ENCODE results near the gene PAPSS1.
"Not testable (repeated sequence)": the region's sequence is repeated elsewhere in the genome, so short reads cannot be mapped to it uniquely, and the experiment has no call there.

The PAPSS1 gene

DNA sequence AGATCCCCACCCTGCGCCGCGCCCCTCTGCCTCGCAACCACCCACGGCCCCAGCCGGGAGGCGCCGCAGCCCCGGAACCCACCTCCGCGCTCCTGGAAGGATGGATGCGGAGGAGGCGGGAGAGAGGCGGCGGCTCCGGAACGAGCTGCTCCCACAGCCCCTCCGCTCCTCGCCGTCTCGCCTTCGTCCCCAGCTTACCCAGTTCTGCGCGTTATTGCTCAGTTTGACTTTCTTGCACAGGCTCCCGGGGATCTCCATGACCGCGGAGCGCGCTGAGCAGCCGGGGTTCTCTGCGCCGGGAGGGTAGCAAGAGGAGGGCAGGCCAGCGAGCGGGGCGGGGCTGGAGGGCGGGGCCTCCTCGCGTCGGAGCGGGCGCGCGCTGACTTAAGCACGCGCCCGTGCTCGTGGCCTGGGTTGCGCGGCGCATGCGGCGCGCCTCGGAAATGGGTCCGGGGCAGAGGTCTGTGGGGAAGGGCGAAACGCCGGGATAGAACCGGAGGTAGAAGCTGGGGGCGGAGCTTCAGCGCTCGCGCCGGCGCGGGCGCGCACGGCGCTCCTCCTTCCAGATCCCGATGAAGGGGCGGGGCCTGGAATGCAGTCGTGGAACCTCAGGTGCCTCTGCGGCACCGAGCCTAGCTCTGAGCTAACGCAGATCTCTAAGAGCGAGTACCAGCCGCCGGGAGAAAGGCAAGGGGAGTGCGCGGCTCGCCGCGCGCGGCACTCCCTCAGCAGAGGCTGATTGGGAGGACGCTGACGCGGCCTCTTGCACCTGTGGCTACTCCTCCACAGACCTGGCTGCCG, at the start of gene PAPSS1:
PAPSS1 (minus strand) TSS at position 313 of the 801 bp plus-strand sequence; CDS start at position 258, 55 bp downstream.
- DNase-seq (ENCODE audit: low spot score) = peak; percentile 97

DNA sequence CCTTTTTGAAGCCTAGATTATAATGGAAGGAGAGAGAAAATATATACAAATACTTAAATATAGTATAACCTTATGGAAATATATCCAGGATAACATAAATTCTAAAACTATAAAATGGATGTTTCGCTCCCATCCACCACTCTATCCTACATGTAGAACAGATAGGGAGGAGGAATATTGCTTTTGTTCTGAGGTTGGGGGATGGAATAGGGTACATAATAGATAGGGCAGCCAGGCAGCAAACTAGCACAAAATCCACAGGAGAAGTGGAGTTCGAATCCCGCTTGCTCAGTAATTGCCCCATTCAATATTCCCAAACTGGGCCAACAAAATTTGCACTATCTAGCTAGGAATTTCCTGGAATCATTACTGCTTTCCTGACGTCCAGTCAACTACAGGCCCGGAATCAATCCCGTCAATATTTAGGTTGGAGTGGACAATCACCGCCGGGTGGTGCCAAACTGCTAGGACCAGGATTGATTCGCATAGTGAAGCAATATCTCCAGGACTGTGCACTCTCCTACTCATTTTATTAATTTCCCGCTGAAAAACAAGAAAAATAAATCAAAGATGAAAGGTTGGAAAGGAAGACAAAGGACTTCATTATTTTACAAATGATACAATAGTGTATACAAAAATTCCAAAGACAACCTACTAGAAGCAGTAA, 40.4 kb upstream of the PAPSS1 start:
- no peak for DNase-seq (ENCODE audit: low spot score)

DNA sequence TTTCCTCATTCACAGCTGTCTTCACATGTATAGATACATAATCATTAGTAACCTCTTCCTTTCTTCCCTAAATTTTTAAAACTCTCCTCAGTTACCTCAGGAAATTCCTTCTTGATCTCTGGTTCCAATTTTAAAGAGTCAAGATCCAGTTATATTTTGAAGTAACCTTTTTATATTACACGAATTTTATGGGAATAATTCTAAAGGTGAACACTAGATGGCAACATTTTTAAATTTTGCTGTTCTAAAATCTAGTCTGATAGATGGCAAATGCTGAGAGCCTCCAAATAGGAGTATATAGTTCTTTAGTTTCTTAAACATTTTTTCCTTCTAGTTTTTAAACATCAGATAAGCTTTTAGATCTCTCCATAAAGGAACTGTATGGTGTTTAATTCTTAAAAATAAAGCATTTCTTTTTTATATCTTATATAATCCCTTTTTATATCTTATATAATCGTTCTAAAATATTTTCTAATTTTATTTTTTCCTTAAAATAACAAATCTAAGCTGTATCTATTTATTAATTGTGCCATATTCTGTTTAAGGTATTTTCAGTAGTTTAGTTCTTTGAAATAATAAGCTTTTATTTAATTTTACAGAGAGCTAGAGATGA, 37.9 kb upstream of the PAPSS1 start:
- DNase-seq (ENCODE audit: low spot score) = no peak

DNA sequence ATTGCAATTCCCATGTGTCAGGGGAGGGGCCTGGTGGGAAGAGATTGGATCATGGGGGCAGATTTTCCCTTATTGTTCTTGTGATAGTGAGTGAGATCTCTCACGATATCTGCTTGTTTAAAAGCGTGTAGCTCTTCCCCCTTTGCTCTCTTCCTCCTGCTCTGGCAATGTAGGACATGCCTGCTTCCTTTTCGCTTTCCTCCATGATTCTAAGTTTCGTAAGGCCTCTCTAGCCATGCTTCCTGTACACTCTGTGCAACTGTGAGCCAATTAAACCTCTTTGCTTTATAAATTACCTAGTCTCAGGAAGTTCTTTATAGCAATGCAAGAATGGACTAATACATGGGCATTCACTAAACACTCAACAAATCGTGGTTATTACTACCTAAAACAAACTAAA, 37.2 kb upstream of the PAPSS1 start:
- no peak for DNase-seq (ENCODE audit: low spot score)

DNA sequence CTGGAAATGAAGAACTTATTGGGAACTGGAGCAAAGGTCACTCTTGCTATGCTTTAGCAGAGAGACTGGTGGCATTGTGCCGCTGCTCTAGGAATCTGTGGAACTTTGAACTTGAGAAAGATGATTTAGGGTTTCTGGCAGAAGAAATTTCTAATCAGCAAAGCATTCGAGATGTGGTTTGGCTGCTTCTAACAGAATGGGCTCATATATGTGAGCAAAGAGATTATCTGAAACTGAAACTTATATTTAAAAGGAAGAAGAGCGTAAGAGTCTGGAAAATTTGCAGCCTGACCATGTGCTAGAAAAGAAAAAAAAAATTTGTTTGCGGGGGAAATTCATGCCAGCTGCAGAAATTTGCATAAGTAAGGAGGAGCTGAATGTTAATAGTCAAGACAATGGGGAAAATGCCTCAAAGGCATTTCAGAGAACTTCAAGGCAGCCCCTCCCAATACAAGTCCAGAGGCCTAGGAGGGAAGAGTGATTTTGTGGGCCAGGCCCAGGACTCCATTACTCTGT, 35.9 kb upstream of the PAPSS1 start:
- no peak for DNase-seq (ENCODE audit: low spot score)

DNA sequence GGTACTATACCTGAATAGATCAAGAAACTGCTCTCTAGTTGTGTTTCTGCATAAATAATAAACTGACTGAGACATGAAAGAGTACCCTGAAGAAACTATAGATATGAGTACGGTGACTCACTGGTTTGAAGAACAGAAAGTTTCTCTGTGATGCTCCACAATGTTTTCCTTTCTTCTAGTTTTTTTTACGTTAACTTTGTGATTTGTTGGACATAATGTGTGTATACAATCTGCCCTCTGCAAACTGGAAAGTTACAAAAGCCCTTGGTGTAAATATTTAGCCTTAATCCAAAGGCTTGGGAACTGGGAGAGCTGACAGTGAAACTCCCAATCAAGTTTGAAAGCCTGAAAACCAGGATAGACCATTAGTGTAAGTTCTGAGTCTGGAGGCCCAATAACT, 31.6 kb upstream of the PAPSS1 start:
- no peak for DNase-seq (ENCODE audit: low spot score)

DNA sequence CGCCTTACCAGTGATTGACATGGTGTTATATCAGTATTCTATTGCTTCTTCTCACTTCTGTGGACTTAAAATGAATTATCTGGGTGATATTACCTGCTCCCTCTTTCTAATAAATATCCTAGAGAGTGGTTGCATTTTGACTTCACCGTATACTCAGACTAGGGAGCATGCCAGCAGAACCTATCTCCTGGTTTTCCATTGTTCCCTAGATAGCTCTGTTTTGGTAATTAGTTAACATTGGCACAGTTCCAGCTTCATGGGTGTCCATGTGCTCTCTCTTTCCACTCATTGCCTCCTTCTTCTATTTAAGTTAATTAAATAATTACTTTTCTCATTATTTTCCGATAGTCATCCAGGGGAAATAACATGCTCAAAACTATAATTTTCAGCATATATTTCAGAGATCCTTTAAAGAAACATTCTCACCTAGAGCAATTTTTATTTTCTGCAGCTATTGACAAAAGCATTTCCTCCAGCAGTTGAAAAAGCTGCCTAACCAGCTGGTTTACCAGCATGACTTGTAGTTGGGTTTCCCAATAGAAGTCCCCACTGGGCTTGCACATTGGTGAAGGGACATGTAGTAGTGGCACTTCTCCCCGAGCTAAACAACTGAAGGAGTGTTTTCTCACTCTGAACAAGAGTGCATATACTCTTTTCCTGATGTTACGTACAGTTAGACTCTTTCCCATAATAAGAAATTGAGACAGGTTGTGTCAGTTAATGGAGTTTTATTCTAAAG, 27.9 kb upstream of the PAPSS1 start:
- no peak for DNase-seq (ENCODE audit: low spot score)

DNA sequence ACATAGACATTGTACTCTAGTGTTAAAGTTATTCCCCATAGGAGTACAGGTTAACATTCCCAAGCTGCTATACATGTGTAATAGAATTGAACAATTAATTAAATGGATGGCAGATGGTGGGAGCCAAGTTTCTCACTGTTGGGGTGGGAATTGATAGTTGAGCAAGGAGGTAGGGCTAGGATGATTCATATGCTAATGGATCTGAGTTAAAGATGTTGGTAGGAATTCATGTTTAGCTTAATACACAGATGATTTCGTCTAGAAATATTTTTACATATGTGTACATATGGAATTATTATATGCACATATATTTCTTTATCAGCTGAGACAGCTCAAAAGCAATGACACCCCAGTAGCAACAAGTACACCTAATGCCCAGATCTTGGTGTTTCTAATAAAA, 26.1 kb upstream of the PAPSS1 start:
- no peak for DNase-seq (ENCODE audit: low spot score)

DNA sequence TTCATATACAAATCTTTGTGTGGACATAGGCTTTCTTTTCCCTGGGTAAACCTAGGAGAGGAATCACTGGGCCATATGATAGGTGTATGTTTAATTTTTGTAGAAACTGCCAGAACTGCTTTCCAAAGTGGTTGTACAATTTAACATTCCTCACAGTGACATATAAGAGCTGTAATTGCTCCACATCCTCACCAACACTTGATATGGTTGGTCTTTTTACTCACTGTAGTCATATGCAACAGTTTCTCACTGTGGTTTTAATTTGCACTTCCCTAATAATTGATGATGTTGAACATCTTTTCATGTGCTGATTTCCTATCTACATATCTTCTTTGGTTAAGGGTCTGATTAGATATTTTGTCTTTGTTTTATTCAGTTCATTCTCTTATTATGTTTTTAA, 24.5 kb upstream of the PAPSS1 start:
- no peak for DNase-seq (ENCODE audit: low spot score)

DNA sequence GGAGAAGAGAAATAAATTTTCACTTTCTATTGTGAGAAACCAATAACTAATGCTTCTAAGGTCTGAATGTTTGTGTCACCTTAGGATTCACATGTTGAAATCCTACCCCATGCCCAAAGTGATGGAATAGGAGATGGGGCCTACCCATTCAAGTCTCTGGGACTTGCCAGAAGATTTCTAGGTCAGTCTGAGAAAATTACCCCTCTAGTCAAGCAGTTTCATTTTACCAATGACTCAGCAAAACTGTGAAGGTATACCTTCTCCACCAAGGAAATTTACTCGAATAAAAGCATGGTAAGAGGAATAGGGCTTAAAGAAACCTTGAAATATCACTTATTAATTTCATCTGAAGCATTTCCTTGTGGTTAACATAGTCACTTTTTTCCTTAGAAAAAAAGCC, 23.5 kb upstream of the PAPSS1 start:
- DNase-seq (ENCODE audit: low spot score) = no peak

DNA sequence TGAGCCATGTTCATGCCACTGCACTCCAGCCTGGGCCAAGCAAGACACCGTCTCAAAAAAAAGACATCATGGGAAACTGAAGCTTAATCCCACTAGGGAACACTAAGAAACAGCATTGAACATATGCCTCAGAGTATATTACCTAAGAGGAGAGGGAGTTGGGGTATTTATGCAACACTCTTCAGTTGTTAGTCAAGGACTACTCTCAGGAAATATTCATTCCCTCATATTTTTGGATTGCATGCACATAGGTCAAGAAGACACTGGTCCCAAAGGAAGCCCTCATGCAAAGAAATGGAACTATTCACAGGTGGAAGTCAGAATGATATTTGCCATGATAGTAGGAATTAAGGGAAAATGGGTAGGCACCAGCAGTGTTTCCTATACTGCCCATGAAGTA, 22.8 kb upstream of the PAPSS1 start:
- no peak for DNase-seq (ENCODE audit: low spot score)

DNA sequence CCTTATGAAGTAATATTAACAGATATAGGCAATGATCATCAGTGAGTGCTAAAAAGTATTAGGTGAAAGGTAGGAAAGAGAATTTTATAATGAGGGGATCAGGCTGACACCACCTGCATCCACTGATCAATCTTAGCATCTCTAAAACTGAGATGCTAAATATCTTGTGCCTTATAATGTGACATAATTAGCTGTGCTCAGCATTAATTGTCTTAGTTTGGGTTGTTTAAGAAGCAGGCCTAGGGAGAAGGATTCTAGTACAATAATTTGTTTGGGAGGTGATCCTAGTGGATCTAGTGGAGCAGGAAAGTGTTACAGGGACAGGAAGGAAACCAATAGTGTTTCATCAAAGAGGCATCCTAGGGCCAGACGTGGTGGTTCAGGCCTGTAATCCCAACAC, 22.2 kb upstream of the PAPSS1 start:
- no peak for DNase-seq (ENCODE audit: low spot score)

DNA sequence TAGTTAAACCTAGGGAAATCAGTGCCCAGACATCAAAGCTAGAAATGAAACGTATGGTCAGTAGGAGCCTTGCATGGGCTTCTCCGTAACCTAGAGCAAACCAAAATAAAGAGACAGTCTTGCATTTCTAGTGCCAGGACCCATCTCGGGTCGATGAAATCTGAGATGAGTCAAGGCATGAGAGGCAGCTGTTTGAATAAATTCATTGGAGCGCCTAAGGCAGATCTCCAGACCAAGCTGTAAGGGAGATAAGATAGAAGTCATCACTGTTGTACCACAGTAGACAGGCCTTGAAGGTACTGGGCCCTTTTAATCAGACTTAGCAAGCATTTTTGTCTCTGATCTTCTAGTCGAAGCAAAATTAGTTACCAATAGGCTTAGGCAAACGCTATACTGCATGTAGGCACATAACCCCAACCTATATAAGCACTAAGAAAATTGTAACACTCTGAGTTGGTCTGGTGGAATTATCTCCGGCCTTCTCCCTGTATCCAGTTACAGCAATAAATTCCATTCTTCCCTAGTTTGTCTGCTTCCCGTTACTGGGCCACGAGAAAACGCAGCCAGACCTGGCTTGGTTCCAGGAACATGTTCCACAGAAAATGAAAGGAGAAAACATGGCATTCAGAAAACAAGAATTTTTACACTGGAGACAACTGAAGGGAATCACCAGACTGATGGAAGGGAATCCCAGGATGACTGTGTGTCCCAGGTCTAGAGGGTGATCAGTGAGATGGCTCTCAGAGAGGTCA, 21.1 kb upstream of the PAPSS1 start:
- no peak for DNase-seq (ENCODE audit: low spot score)

DNA sequence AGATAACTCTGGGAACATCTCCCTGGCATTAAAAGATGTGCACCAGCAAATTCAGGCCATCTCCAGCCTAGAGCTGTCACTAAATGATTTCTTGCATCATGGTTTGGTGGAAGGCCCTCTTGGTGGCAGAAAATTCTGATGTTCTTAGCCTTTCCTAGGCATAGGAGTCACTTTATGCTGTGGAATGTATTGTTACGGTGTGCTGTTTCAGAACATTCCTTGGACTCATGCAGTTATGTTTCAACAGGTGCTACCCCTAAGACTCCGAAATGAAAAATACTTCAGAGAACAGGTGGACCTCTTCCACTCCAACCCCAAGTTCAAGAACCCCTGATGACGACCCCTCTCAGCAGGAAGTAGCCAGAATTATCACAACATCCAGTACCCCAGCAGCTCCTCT, 20.3 kb upstream of the PAPSS1 start:
- no peak for DNase-seq (ENCODE audit: low spot score)

DNA sequence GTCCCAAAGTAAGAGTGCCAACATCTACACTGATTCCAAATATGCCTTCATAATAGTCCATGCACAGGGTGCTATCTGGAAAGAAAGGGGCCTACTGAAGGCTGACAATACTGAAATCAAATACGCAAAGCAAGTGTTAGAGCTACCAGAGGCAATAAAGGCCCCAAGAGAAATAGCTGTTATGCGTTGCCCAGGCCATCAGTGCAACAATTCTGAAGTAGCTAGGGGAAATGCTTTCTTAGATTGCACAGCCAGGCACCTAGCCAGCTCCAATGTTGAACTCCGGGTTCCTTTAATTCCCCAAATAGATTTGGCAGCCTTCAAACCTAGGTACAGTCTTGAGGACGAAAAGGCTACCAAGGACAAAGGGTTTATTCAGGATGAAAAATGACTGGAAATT, 17.4 kb upstream of the PAPSS1 start:
- no peak for DNase-seq (ENCODE audit: low spot score)

DNA sequence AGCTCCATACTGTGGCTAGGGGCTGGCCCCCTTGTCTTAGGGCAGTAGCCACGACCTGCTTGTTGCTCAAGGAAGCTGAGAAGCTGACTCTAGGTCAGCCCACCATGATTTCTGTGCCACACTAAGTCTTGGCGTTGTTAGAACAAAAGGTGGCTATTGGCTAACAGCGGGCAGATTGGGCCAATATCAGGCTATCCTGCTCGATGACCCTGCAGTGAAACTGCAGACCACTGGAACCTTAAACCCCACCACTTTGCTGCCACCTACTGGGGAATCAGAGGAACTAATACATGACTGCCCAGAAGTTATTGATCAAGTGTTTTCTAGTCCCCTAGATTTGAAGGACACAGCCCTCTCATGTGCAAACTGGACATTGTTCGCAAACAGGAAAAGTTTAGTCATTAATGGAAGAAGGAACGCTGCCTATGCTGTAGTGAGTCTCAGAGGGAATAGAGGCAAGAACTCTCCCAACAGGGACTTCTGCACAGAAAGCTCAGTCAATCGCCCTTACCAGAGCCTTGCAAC, 17.0 kb upstream of the PAPSS1 start:
- no peak for DNase-seq (ENCODE audit: low spot score)

DNA sequence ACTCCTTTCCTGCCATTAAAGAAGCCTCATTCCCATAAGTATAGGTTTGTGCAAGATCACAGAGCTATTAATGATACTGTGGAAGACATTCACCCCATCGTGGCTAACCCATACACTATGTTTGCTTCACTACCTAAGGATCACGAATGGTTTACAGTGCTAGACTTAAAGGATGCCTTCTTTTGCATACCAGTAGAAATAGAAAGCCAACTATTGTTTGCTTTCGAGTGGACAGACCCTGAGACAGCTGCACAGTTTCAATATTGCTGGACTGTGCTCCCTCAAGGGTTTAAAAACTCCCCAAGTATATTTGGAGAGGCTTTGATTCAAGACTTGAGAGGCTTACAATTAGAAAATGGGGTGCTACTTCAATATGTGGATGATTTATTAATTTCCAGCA, 16.0 kb upstream of the PAPSS1 start:
- DNase-seq (ENCODE audit: low spot score) = no peak

DNA sequence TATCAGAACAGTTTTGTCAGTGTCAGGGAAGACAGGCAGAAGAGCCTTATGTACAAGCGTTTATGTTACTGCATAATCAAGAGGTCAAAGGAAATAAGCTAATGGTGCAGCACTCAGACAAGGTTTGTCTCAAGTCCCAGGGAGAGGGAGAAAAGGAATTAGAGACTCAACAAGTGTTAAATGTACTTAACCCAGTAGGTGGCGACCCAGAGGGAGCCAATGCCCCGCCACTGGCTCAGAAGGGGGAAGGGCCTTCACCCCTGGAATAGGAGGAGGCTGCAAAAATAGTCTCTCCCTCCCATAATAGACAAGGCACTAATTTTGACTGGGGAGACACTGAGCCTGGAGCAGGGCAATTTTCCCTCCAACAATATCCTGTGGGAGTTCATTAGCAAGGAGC, 14.1 kb upstream of the PAPSS1 start:
- DNase-seq (ENCODE audit: low spot score) = no peak

DNA sequence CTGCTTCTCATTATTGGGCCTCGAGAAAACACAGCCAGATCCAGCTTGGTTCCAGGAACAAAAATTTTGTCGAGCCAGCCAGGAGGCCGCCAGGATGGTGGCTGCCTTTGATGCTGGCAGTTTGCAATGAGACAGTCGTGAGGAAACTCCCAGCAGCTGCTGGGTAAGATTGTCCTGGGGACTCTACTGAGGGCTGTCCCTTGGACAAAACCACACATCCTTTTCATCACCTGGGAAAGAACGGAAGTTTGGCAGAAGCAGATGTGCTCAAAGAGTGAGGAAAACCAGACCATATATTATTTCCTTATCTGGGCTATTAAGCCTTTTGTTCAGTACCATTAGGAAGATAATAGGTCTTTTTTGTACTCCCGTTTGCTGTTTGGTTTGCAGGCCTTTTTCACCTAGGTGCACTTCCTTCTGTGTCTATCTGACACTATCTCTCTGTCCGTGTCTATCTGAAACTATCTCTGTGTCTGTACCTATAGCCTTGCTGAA, 13.4 kb upstream of the PAPSS1 start:
- no peak for DNase-seq (ENCODE audit: low spot score)

DNA sequence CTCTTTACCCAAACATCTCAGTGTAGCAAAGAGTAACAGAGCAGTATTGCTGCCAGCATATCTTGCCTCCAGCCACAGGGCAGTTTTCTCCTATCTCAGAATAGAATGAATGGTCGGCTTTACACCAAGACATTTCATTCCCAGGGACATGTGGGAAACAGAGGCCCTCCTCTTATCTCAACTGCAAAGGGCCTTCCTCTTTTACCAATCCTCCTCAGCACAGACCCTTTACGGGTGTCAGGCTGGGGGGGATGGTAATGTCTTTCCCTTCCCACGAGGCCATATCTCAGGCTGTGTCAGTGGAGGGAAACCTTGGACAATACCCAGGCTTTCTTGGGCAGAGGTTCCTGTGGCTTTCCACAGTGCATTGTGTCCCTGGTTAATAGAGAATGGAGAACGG, 9.0 kb upstream of the PAPSS1 start:
- DNase-seq (ENCODE audit: low spot score) = not testable (repeated sequence)
